Measurements from ENCODE around the gene MALRD1. TPM values are rescaled to one million over a fixed set of nuclear protein-coding genes. Genes with fewer than 3 reads are reported as not detected.

MALRD1 gene
- total RNA-seq, 1 donor from 2014 or later = 0.45 TPM

DNA sequence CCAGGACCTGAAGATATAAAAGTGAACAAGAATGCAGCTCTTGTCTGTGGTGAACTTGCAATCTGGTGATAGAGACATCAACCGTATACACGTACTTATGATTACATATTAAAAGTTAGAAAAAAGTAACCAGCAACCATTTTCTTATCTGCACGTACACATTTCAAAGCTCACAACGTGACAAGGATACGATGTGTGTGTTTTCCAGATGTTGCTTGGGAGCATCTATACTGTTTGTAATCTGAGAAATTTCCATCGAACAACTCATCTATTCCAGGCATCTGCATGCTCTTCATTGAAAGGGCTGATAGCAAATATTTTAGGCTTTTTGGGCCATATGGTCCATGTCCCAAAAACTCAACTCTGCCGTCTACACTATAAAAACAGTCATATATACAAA lies 23.3 kb downstream of the MALRD1 start:
- Histone ChIP-seq H3K4me2 (ENCODE audit: low read length) (no peak overlapping the region), H2AFZ (ENCODE audit: low read depth, low read length) (no peak overlapping the region), H4K20me1 (ENCODE audit: insufficient read depth, low read length) (no peaks in the 10 kb centered on the region), H3K27ac (ENCODE audit: low read depth, low read length) (no peak overlapping the region), H3K79me2 (ENCODE audit: insufficient read depth, low read length) (no peaks in the 10 kb centered on the region), H3K36me3 (ENCODE audit: insufficient read depth, low read length) (no peaks in the 10 kb centered on the region), H3K4me1 (ENCODE audit: insufficient read depth, low read length) (no peaks in the 10 kb centered on the region), H3K4me3 (ENCODE audit: insufficient read depth, low read depth, low read length) (no peak overlapping the region), H3K9ac (ENCODE audit: low read length) (no peak overlapping the region), H3K9me3 (ENCODE audit: insufficient read depth, low read depth, low read length) (no peaks in the 10 kb centered on the region), H3K27me3 (ENCODE audit: insufficient read depth, low read length) (no peaks in the 10 kb centered on the region)
- Mint-ChIP-seq H3K4me1 (ENCODE audit: low read depth, unreplicated experiment) (no peaks in the 10 kb centered on the region), H3K9me3 (ENCODE audit: unreplicated experiment) (no peaks in the 10 kb centered on the region), H3K27me3 (ENCODE audit: low read depth, unreplicated experiment) (peaks cover 2% of the 10 kb centered on the region), H3K4me3 (ENCODE audit: unreplicated experiment) (no peak overlapping the region), H3K36me3 (ENCODE audit: low read depth, unreplicated experiment) (no peaks in the 10 kb centered on the region), H3K27ac (ENCODE audit: unreplicated experiment) (no peak overlapping the region)
- FAIRE-seq = no peak
- TF ChIP-seq, protein P1, sequence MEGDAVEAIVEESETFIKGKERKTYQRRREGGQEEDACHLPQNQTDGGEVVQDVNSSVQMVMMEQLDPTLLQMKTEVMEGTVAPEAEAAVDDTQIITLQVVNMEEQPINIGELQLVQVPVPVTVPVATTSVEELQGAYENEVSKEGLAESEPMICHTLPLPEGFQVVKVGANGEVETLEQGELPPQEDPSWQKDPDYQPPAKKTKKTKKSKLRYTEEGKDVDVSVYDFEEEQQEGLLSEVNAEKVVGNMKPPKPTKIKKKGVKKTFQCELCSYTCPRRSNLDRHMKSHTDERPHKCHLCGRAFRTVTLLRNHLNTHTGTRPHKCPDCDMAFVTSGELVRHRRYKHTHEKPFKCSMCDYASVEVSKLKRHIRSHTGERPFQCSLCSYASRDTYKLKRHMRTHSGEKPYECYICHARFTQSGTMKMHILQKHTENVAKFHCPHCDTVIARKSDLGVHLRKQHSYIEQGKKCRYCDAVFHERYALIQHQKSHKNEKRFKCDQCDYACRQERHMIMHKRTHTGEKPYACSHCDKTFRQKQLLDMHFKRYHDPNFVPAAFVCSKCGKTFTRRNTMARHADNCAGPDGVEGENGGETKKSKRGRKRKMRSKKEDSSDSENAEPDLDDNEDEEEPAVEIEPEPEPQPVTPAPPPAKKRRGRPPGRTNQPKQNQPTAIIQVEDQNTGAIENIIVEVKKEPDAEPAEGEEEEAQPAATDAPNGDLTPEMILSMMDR (IDR thresholded peaks at IDR 0.05; ENCODE audit: insufficient read depth, low read depth, low read length) = no peak
- TF ChIP-seq EZH2 (IDR thresholded peaks at IDR 0.05; ENCODE audit: insufficient read depth, low read length) = no peak
- no peak for DNase-seq (ENCODE audit: low read depth)

DNA sequence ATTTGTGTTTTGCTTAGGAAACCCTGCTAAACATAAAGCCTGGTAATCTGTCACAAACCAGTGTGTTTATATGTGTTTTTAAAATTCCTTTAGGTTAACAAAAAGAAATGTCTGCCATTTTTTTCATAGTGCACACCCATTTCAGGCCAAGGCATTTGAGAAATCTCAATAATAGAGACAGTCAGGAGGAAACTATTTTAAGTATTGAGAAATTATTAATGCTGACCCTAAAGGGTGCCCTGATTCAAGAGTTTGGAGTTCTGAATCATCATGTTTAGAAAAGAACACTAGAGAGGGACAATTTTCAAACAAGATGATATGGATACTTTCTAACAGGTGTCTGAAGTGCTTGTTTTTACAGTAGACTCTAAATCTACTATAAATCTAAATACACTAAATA lies 28.7 kb downstream of the MALRD1 start:
- no peak overlapping the region for H3K27ac ChIP-seq (ENCODE audit: low read depth, low read length)
- Mint-ChIP-seq H3K4me1 (ENCODE audit: low read depth, unreplicated experiment) (peaks cover 2% of the 10 kb centered on the region), H3K4me3 (ENCODE audit: unreplicated experiment) (no peak overlapping the region), H3K9me3 (ENCODE audit: unreplicated experiment) (peaks cover 6% of the 10 kb centered on the region), H3K27me3 (ENCODE audit: low read depth, unreplicated experiment) (peaks cover 2% of the 10 kb centered on the region), H3K36me3 (ENCODE audit: low read depth, unreplicated experiment) (no peaks in the 10 kb centered on the region), H3K27ac (ENCODE audit: unreplicated experiment) (no peak overlapping the region)
- no peaks in the 10 kb centered on the region for H3K79me2 ChIP-seq (ENCODE audit: insufficient read depth, low read length)
- H3K36me3 ChIP-seq (ENCODE audit: insufficient read depth, low read length) = no peaks in the 10 kb centered on the region
- no peak overlapping the region for H3K4me3 ChIP-seq (ENCODE audit: insufficient read depth, low read depth, low read length)
- DNase-seq (ENCODE audit: low read depth) = no peak
- no peak for FAIRE-seq
- no peak overlapping the region for H2AFZ ChIP-seq (ENCODE audit: low read depth, low read length)
- H4K20me1 ChIP-seq (ENCODE audit: insufficient read depth, low read length) = no peaks in the 10 kb centered on the region
- H3K27me3 ChIP-seq (ENCODE audit: insufficient read depth, low read length) = no peaks in the 10 kb centered on the region
- H3K9ac ChIP-seq (ENCODE audit: low read length) = no peak overlapping the region
- no peak for TF ChIP-seq EZH2 (IDR thresholded peaks at IDR 0.05; ENCODE audit: insufficient read depth, low read length)
- TF ChIP-seq, protein P1 (IDR thresholded peaks at IDR 0.05; ENCODE audit: insufficient read depth, low read depth, low read length) = no peak
- H3K4me2 ChIP-seq (ENCODE audit: low read length) = no peak overlapping the region
- no peaks in the 10 kb centered on the region for H3K4me1 ChIP-seq (ENCODE audit: insufficient read depth, low read length)
- no peaks in the 10 kb centered on the region for H3K9me3 ChIP-seq (ENCODE audit: insufficient read depth, low read depth, low read length)

DNA sequence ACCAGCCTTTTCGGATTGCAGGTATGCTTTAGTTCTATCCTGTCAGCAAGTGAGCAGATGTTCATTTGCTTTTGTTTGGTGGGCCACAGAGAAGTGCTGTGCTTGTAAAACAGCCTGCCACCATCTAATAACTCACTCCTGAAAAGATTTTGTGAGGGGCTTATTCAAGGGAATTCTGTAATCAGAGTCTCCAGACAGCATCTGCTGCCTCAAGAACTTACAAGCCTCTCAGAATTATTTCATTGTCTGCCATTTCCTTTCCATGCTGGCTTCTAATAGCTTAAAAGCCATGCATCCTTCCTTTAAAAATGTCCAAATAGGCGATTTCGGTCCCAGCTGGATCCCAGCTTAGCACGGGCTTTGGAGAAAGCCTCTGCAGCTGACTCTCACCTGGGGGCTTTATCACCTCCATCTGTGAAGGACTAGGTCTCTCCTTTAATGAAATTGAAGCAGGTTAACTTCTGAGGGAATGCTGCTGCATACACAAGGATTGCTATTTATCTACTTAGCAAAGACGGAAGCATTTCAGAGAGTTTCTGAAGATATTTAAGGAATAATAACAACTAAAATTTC lies 48.0 kb downstream of the MALRD1 start:
- no peaks in the 10 kb centered on the region for H4K20me1 ChIP-seq (ENCODE audit: insufficient read depth, low read length)
- Mint-ChIP-seq H3K36me3 (ENCODE audit: low read depth, unreplicated experiment) (no peaks in the 10 kb centered on the region), H3K27me3 (ENCODE audit: low read depth, unreplicated experiment) (no peaks in the 10 kb centered on the region), H3K9me3 (ENCODE audit: unreplicated experiment) (no peaks in the 10 kb centered on the region), H3K4me1 (ENCODE audit: low read depth, unreplicated experiment) (no peaks in the 10 kb centered on the region), H3K27ac (ENCODE audit: unreplicated experiment) (no peak overlapping the region), H3K4me3 (ENCODE audit: unreplicated experiment) (no peak overlapping the region)
- H3K79me2 ChIP-seq (ENCODE audit: insufficient read depth, low read length) = no peaks in the 10 kb centered on the region
- DNase-seq (ENCODE audit: low read depth) = no peak
- H3K9ac ChIP-seq (ENCODE audit: low read length) = no peak overlapping the region
- no peaks in the 10 kb centered on the region for H3K27me3 ChIP-seq (ENCODE audit: insufficient read depth, low read length)
- TF ChIP-seq, protein P1 (IDR thresholded peaks at IDR 0.05; ENCODE audit: insufficient read depth, low read depth, low read length) = no peak
- TF ChIP-seq EZH2 (IDR thresholded peaks at IDR 0.05; ENCODE audit: insufficient read depth, low read length) = no peak
- peak overlapping the region; percentile 6 for H2AFZ ChIP-seq (ENCODE audit: low read depth, low read length)
- no peaks in the 10 kb centered on the region for H3K9me3 ChIP-seq (ENCODE audit: insufficient read depth, low read depth, low read length)
- no peak overlapping the region for H3K4me3 ChIP-seq (ENCODE audit: insufficient read depth, low read depth, low read length)
- H3K4me1 ChIP-seq (ENCODE audit: insufficient read depth, low read length) = peaks cover 7% of the 10 kb centered on the region
- no peak overlapping the region for H3K27ac ChIP-seq (ENCODE audit: low read depth, low read length)
- no peak for FAIRE-seq
- no peak overlapping the region for H3K4me2 ChIP-seq (ENCODE audit: low read length)
- H3K36me3 ChIP-seq (ENCODE audit: insufficient read depth, low read length) = no peaks in the 10 kb centered on the region
